ENCODE results near the gene ZNF574. TPM values are rescaled to one million over a fixed set of nuclear protein-coding genes. Genes with fewer than 3 reads are reported as not detected.

The ZNF574 gene
- total RNA-seq, 4 donors from 2014 or later = 31.1 to 42.9 (median 33.5) TPM

- Histone ChIP-seq H3K27me3 (peaks cover 44% of the 10 kb centered on the region), H3K4me1 (peaks cover 10% of the 10 kb centered on the region), H3K36me3 (no peaks in the 10 kb centered on the region), H3K27ac (no peak overlapping the region), H3K4me3 (no peak overlapping the region), H3K9me3 (no peaks in the 10 kb centered on the region)
- no peak for TF ChIP-seq POLR2A (IDR thresholded peaks at IDR 0.05)
- no peak for TF ChIP-seq POLR2AphosphoS5 (IDR thresholded peaks at IDR 0.05)
- TF ChIP-seq EP300 (IDR thresholded peaks at IDR 0.05) = no peak
- TF ChIP-seq CTCF (IDR thresholded peaks at IDR 0.05) = no peak
- 88% methylated on average over 12 of the region's 12 CpGs for WGBS
- DNase-seq (ENCODE audit: low spot score in 2 of 2) = no peak
These were observed 4.7 kb upstream of the ZNF574 start for GRCh38 chr19:42071247-42071646.

GRCh38 chr19:42074513-42075363 is 1.2 kb upstream of the ZNF574 start:
- Histone ChIP-seq H3K36me3 (peaks cover 15% of the 10 kb centered on the region), H3K9me3 (no peaks in the 10 kb centered on the region), H3K27ac (peak overlapping the region; percentile 92), H3K4me1 (peaks cover 29% of the 10 kb centered on the region), H3K27me3 (peaks cover 11% of the 10 kb centered on the region), H3K4me3 (peak overlapping the region; percentile 89)
- TF ChIP-seq EP300 (IDR thresholded peaks at IDR 0.05) (no peak), POLR2AphosphoS5 (IDR thresholded peaks at IDR 0.05) (no peak), CTCF (IDR thresholded peaks at IDR 0.05) (no peak), POLR2A (IDR thresholded peaks at IDR 0.05) (no peak)
- no peak for DNase-seq (ENCODE audit: low spot score in 2 of 2)
- 63% methylated on average over 18 of the region's 27 CpGs for WGBS

DNA sequence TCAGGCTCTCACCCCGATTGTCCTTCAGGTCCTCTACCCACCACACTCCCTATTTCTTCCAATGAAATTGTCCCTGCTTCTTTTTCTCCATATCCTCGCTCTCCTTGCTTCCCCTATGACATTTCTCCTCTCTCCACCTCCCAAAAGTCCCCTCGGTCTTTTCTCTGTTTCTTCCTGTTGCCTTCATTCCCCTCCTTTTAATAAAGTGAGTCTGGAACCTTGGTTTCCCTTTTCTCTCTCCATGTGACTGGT is 676 bp upstream of the ZNF574 start:
- DNase-seq (ENCODE audit: low spot score in 2 of 2) = no peak
- Histone ChIP-seq H3K36me3 (peaks cover 21% of the 10 kb centered on the region), H3K27me3 (peaks cover 5% of the 10 kb centered on the region), H3K4me1 (peaks cover 29% of the 10 kb centered on the region), H3K4me3 (peak overlapping the region; percentile 89), H3K27ac (peak overlapping the region; percentile 92), H3K9me3 (no peaks in the 10 kb centered on the region)
- no peak for TF ChIP-seq CTCF (IDR thresholded peaks at IDR 0.05)
- no peak for TF ChIP-seq POLR2AphosphoS5 (IDR thresholded peaks at IDR 0.05)
- no peak for TF ChIP-seq POLR2A (IDR thresholded peaks at IDR 0.05)
- no peak for TF ChIP-seq EP300 (IDR thresholded peaks at IDR 0.05)
- WGBS = 0% methylated on average over 3 of the region's 3 CpGs

DNA sequence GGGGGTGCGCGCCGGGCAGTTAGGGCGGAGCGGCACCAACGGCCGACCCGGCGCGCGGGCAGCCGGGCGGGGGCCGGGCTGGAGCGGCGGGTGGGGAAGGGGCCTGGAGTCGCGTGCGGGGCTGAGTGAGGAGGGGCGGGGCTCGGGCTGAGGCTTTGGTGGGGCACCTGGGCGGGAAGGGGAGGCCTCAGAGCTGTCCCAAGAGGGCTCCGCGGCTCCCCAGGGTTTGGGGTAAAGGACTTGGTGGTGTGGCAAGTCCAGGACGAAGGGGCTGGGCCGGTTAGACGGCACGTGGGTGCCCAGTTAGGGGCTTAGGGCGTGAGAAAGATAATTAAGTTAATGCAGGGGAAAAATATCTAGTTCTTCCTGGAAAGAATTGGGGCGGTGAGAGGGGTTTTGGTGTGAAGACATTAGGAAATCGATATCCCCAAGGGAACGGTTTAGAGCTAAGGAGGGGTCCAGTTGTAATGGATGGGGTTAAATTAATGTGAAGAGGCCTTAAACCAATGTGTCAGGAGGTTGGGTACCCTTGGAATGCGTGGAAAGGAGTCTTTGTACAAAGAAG is 496 bp downstream of the ZNF574 start:
- H3K36me3 ChIP-seq = peaks cover 32% of the 10 kb centered on the region
- under 1% methylated on average over 15 of the region's 33 CpGs for WGBS
- DNase-seq (ENCODE audit: low spot score in 2 of 2) = peak in 1 of 2 donors; percentile 83
- peak overlapping the region; percentile 92 for H3K27ac ChIP-seq
- TF ChIP-seq POLR2A (IDR thresholded peaks at IDR 0.05) = no peak
- TF ChIP-seq EP300 (IDR thresholded peaks at IDR 0.05) = no peak
- TF ChIP-seq POLR2AphosphoS5 (IDR thresholded peaks at IDR 0.05) = no peak
- TF ChIP-seq CTCF (IDR thresholded peaks at IDR 0.05) = no peak
- H3K9me3 ChIP-seq = no peaks in the 10 kb centered on the region
- no peaks in the 10 kb centered on the region for H3K27me3 ChIP-seq
- peaks cover 29% of the 10 kb centered on the region for H3K4me1 ChIP-seq
- H3K4me3 ChIP-seq = peak overlapping the region; percentile 89

- Histone ChIP-seq H3K4me3 (no peak overlapping the region), H3K27ac (no peak overlapping the region), H3K36me3 (peaks cover 44% of the 10 kb centered on the region), H3K27me3 (no peaks in the 10 kb centered on the region), H3K9me3 (no peaks in the 10 kb centered on the region), H3K4me1 (peaks cover 29% of the 10 kb centered on the region)
- TF ChIP-seq POLR2A (IDR thresholded peaks at IDR 0.05) = no peak
- TF ChIP-seq EP300 (IDR thresholded peaks at IDR 0.05) = no peak
- TF ChIP-seq CTCF (IDR thresholded peaks at IDR 0.05) = no peak
- TF ChIP-seq POLR2AphosphoS5 (IDR thresholded peaks at IDR 0.05) = no peak
- no peak for DNase-seq (ENCODE audit: low spot score in 2 of 2)
- WGBS = 75% methylated on average over 1 of the region's 1 CpG
These were observed 2.1 kb downstream of the ZNF574 start for GRCh38 chr19:42078058-42078457.
